Adrenal gland (tissue), 12 donors: Measurements from ENCODE around the gene USP31. TPM values are rescaled to one million over a fixed set of nuclear protein-coding genes. Genes with fewer than 3 reads are reported as not detected.

Experiments used
- DNase-seq, 7 donors: peaks; one replicate each; pipeline ENCODE4 v3.0.0-alpha.2; 2019 to 2020
- H3K27ac ChIP-seq, 5 donors: fragments of 200-600 bp; sonication (generic) in 4 of 5; 1 replicate in 3 of 5; 2 replicates in 2 of 5; pipeline versions ENCODE4 v1.5.1 to v1.8.0; 2016 to 2020; ENCODE audit warnings: mild to moderate bottlenecking in 1 of 5
- H3K27me3 ChIP-seq: fragments of 200-600 bp; 2 replicates; pipeline ENCODE4 v1.8.0; 2021
- H3K36me3 ChIP-seq, 2 donors: fragments of 200-600 bp; replicated peaks in 1 of 2; 1 replicate in 1 of 2; 2 replicates in 1 of 2; pipeline versions ENCODE4 v1.5.1 to v1.8.0; 2018 to 2022
- H3K4me1 ChIP-seq, 2 donors: fragments of 200-600 bp; replicated peaks in 1 of 2; 1 replicate in 1 of 2; 2 replicates in 1 of 2; pipeline versions ENCODE4 v1.5.1 to v1.8.0; 2018 to 2021
- H3K4me3 ChIP-seq, 4 donors: fragments of 200-600 bp; sonication (generic) in 3 of 4; one replicate each; pipeline ENCODE4 v1.5.1; 2016 to 2018
- H3K9me3 ChIP-seq, 3 donors: fragments of 200-600 bp; sonication (generic) in 1 of 3; replicated peaks in 1 of 3; 1 replicate in 2 of 3; 2 replicates in 1 of 3; pipeline versions ENCODE4 v1.5.1 to v1.8.0; 2016 to 2021
- CTCF ChIP-seq, 6 experiments: fragments of 450-650 bp in 4 of 6; fragments of 200-600 bp in 2 of 6; sonication (generic) in 1 of 6; IDR thresholded peaks; 1 replicate in 5 of 6; 2 replicates in 1 of 6; pipeline versions ENCODE4 v1.5.1 to v1.8.0; 2016 to 2021; ENCODE audit warnings: antibody characterized with exemption in 6 of 6, mild to moderate bottlenecking in 2 of 6, moderate library complexity in 1 of 6
- POLR2A ChIP-seq, 2 donors: fragments of 450-650 bp; IDR thresholded peaks; one replicate each; pipeline ENCODE4 v1.6.1; 2017; ENCODE audit warnings: antibody characterized with exemption in 2 of 2, mild to moderate bottlenecking in 2 of 2, moderate library complexity in 1 of 2
- WGBS, 4 donors: extraction: QIAGEN DNeasy Blood & Tissue Kit in 2 of 4; methylation state at CpG; one replicate each; pipeline versions ENCODE4 v1.1.5 to v1.1.7; 2013 to 2017; 5-methylcytosine and 5-hydroxymethylcytosine counted together
- intact Hi-C, 2 donors: fragments of 100-400 bp; cut with DNase I; formaldehyde crosslinking; loops; one replicate each; pipeline versions ENCODE4 v1.14.1 to v1.15.0; 2022 to 2023
- polyA plus RNA-seq, 3 donors: library from polyadenylated mRNA; stranded (reverse); fragments of 200-250 nt in 2 of 3; fragments of 350-450 nt in 1 of 3; fragmentation: Illumina TruSeq in 1 of 3; extraction: RNeasy Lipid Tissue Mini Kit (QIAGEN cat#74804) in 1 of 3; gene quantifications; one replicate each; pipeline ENCODE4 v1.2.3, GENCODE V29; 2013 to 2014
- total RNA-seq, 9 donors: library from RNA; depleted of rRNA in 4 of 9; stranded (reverse); fragments of >200 nt in 4 of 9; fragments of 120-200 nt in 1 of 9; fragmentation: NEBNext Ultra II Directional in 1 of 9; extraction: Animal tissue kit (Norgen Biotek cat#: 25700) in 1 of 9; gene quantifications; one replicate each; pipeline versions ENCODE4 v1.1.0 to v1.2.4, GENCODE V29; 2013 to 2023
- donor health status: healthy with polysubstance abuse.
- donor health status: Bipolar disorder and iron deficiency.
- donor health status: DM: yes; HTN: yes; CAD: no.
- donor health status: DM: no; HTN: no; CAD: no.
- donor health status: DM: no; HTN: no; CAD: no.
- donor health status: DM: yes; HTN: yes; CAD: no.

Gene USP31
- total and polyA plus RNA-seq, 12 donors: 2.5 to 19.3 (median 7.7) TPM

- H3K27ac ChIP-seq: no peak overlapping the region
- no peak overlapping the region for H3K4me3 ChIP-seq
- no peaks in the 10 kb centered on the region for H3K27me3 ChIP-seq
- intact Hi-C loops: no loop called here
- H3K9me3 ChIP-seq: no peaks in the 10 kb centered on the region
- WGBS, 4 donors: 77 to 95% (median 86%) methylated on average over 5 of the region's 5 CpGs
- H3K4me1 ChIP-seq: peaks cover 14 to 45% of the 10 kb centered on the region in 2 donors
- no peak for DNase-seq
- TF ChIP-seq CTCF (IDR thresholded peaks at IDR 0.05) (no peak), POLR2A (IDR thresholded peaks at IDR 0.05) (no peak)
- no peaks in the 10 kb centered on the region for H3K36me3 ChIP-seq
These were observed 27.1 kb downstream of the USP31 start for GRCh38 chr16:23122144-23122543.

GRCh38 chr16:23121024-23121423 lies 28.2 kb downstream of the USP31 start:
- no peaks in the 10 kb centered on the region for H3K36me3 ChIP-seq
- H3K4me1 ChIP-seq: peaks cover 14 to 45% of the 10 kb centered on the region in 2 donors
- H3K4me3 ChIP-seq: no peak overlapping the region
- H3K27me3 ChIP-seq: no peaks in the 10 kb centered on the region
- H3K27ac ChIP-seq: peak overlapping the region in 2 of 5 donors; percentile 14 to 68
- 61 to 71% (median 65%) methylated on average over 3 of the region's 3 CpGs for WGBS, 4 donors
- intact Hi-C loops: no loop called here
- no peak for DNase-seq
- TF ChIP-seq CTCF (IDR thresholded peaks at IDR 0.05): no peak
- TF ChIP-seq POLR2A (IDR thresholded peaks at IDR 0.05): no peak
- no peaks in the 10 kb centered on the region for H3K9me3 ChIP-seq

- Histone ChIP-seq H3K9me3 (no peaks in the 10 kb centered on the region), H3K4me1 (peaks cover 14 to 45% of the 10 kb centered on the region in 2 donors), H3K36me3 (no peaks in the 10 kb centered on the region), H3K4me3 (no peak overlapping the region), H3K27ac (peak overlapping the region in 2 of 5 donors; percentile 15 to 68), H3K27me3 (no peaks in the 10 kb centered on the region)
- intact Hi-C loops: no loop called here
- TF ChIP-seq CTCF (IDR thresholded peaks at IDR 0.05): no peak
- TF ChIP-seq POLR2A (IDR thresholded peaks at IDR 0.05): no peak
- 94 to 98% (median 97%) methylated on average over 4 of the region's 4 CpGs for WGBS, 4 donors
- DNase-seq: no peak
These were observed 28.7 kb downstream of the USP31 start for GRCh38 chr16:23120562-23120961.

GRCh38 chr16:23119570-23119969 lies 29.7 kb downstream of the USP31 start:
- H3K27me3 ChIP-seq: no peaks in the 10 kb centered on the region
- no peak overlapping the region for H3K4me3 ChIP-seq
- H3K27ac ChIP-seq: peak overlapping the region in 1 of 5 donors; percentile 2
- WGBS, 4 donors: 46 to 68% (median 55%) methylated on average over 2 of the region's 2 CpGs
- no peak for DNase-seq
- H3K9me3 ChIP-seq: no peaks in the 10 kb centered on the region
- no peaks in the 10 kb centered on the region for H3K36me3 ChIP-seq
- H3K4me1 ChIP-seq: peaks cover 9 to 35% of the 10 kb centered on the region in 2 donors
- intact Hi-C loops: no loop called here
- TF ChIP-seq CTCF (IDR thresholded peaks at IDR 0.05) (no peak), POLR2A (IDR thresholded peaks at IDR 0.05) (no peak)
